Right atrium auricular region (tissue), 2 donors: ENCODE measurements around the gene SEC62. TPM values are rescaled to one million over a fixed set of nuclear protein-coding genes. Genes with fewer than 3 reads are reported as not detected.

Experiments used
- DNase-seq: peaks from one replicate; pipeline ENCODE4 v3.0.0-alpha.2; 2019; ENCODE audit warnings: low spot score
- H3K27ac ChIP-seq, 2 donors: fragments of 200-600 bp; sonication (generic); 1 replicate in 1 of 2; 2 replicates in 1 of 2; pipeline ENCODE4 v1.5.1; 2016 to 2019
- H3K27me3 ChIP-seq, 2 donors: fragments of 200-600 bp; sonication (generic); one replicate each; pipeline versions ENCODE4 v1.5.1 to v1.6.0; 2017 to 2019
- H3K36me3 ChIP-seq: fragments of 200-600 bp; sonication (generic); one replicate; pipeline ENCODE4 v1.5.1; 2016
- H3K4me1 ChIP-seq, 2 donors: fragments of 200-600 bp; sonication (generic); one replicate each; pipeline versions ENCODE4 v1.5.1 to v1.6.0; 2017 to 2019
- H3K4me3 ChIP-seq, 2 donors: fragments of 200-600 bp; sonication (generic); 1 replicate in 1 of 2; 2 replicates in 1 of 2; pipeline ENCODE4 v1.5.1; 2017 to 2019; ENCODE audit warnings: mild to moderate bottlenecking in 1 of 2, moderate library complexity in 1 of 2
- H3K9me3 ChIP-seq, 2 donors: fragments of 200-600 bp; sonication (generic); one replicate each; pipeline ENCODE4 v1.5.1; 2019
- CTCF ChIP-seq, 2 donors: fragments of 200-600 bp; sonication (generic); IDR thresholded peaks; one replicate each; pipeline ENCODE4 v1.5.1; 2019; ENCODE audit warnings: antibody characterized with exemption in 2 of 2
- total RNA-seq, 2 donors: library from RNA; depleted of rRNA; stranded (reverse); fragments of >200 nt; gene quantifications; one replicate each; pipeline ENCODE4 v1.1.0, GENCODE V29; 2016

Gene SEC62
- total RNA-seq, 2 donors from 2014 or later = 29.5 to 31.2 TPM

- H3K4me1 ChIP-seq = no peaks in the 10 kb centered on the region
- no peak overlapping the region for H3K27ac ChIP-seq
- no peak for TF ChIP-seq CTCF (IDR thresholded peaks at IDR 0.05)
- H3K4me3 ChIP-seq = no peak overlapping the region
- no peaks in the 10 kb centered on the region for H3K36me3 ChIP-seq
- DNase-seq = no peak
- no peaks in the 10 kb centered on the region for H3K27me3 ChIP-seq
- no peaks in the 10 kb centered on the region for H3K9me3 ChIP-seq
These were observed 34.7 kb upstream of the SEC62 start for GRCh38 chr3:169931747-169932520.

GRCh38 chr3:169939320-169939719, 27.3 kb upstream of the SEC62 start:
- Histone ChIP-seq H3K4me1 (no peaks in the 10 kb centered on the region), H3K27me3 (no peaks in the 10 kb centered on the region), H3K4me3 (no peak overlapping the region), H3K36me3 (no peaks in the 10 kb centered on the region), H3K27ac (no peak overlapping the region), H3K9me3 (no peaks in the 10 kb centered on the region)
- DNase-seq = no peak
- no peak for TF ChIP-seq CTCF (IDR thresholded peaks at IDR 0.05)

GRCh38 chr3:169939751-169940150, 26.9 kb upstream of the SEC62 start:
- Histone ChIP-seq H3K36me3 (no peaks in the 10 kb centered on the region), H3K4me1 (no peaks in the 10 kb centered on the region), H3K9me3 (no peaks in the 10 kb centered on the region), H3K27me3 (no peaks in the 10 kb centered on the region), H3K4me3 (no peak overlapping the region), H3K27ac (no peak overlapping the region)
- TF ChIP-seq CTCF (IDR thresholded peaks at IDR 0.05) = no peak
- DNase-seq = no peak

GRCh38 chr3:169940470-169941181, 26.0 kb upstream of the SEC62 start:
- Histone ChIP-seq H3K27me3 (no peaks in the 10 kb centered on the region), H3K4me3 (no peak overlapping the region), H3K9me3 (no peaks in the 10 kb centered on the region), H3K4me1 (no peaks in the 10 kb centered on the region), H3K27ac (no peak overlapping the region), H3K36me3 (no peaks in the 10 kb centered on the region)
- TF ChIP-seq CTCF (IDR thresholded peaks at IDR 0.05) = no peak
- no peak for DNase-seq

GRCh38 chr3:169945313-169945712, 21.3 kb upstream of the SEC62 start:
- H3K4me1 ChIP-seq = no peaks in the 10 kb centered on the region
- no peaks in the 10 kb centered on the region for H3K9me3 ChIP-seq
- DNase-seq = no peak
- H3K27me3 ChIP-seq = no peaks in the 10 kb centered on the region
- H3K4me3 ChIP-seq = no peak overlapping the region
- no peak overlapping the region for H3K27ac ChIP-seq
- no peaks in the 10 kb centered on the region for H3K36me3 ChIP-seq
- no peak for TF ChIP-seq CTCF (IDR thresholded peaks at IDR 0.05)
